ENCODE data around the gene SMYD2. TPM values are rescaled to one million over a fixed set of nuclear protein-coding genes. Genes with fewer than 3 reads are reported as not detected.

SMYD2 gene
- total RNA-seq, 4 donors from 2014 or later = 22.7 to 45.1 (median 26.5) TPM

DNA sequence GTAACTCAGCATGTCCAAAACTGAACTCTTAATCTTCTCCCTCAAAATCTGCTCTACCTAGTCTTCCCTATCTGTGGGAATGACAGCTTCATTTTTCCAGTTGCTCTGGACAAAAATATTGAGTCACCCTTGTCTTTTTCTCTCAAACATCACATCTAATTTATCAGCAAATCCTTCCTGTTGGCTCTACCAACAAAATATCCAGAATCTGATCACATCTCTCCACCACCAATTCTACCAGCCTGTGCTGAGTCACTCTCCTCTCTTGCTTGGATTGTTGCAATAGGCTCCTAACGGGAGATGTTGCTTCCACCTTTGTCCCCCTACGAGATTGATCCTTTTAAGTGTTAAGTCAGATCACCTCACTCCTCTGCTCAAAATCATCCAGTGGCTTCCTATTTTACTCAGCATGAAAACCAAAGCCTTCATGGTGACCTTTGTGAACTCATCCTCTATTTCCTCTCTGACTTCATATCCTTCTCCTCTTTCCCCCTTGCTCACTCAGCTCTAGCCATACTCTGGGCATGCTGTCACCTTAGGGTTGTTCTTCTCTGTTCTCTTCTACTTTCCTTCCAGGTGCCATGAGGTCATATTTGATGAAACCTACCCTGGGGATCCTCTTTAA, 21.5 kb upstream of the SMYD2 start:
- ATAC-seq (ENCODE audit: low FRiP score) = no peak
- TF ChIP-seq CTCF (IDR thresholded peaks at IDR 0.05) = no peak
- DNase-seq (ENCODE audit: low spot score) = no peak

- ATAC-seq (ENCODE audit: low FRiP score) = no peak
- TF ChIP-seq CTCF (IDR thresholded peaks at IDR 0.05) = no peak
Measured at GRCh38 chr1:214260561-214261205, 20.3 kb upstream of the SMYD2 start.

DNA sequence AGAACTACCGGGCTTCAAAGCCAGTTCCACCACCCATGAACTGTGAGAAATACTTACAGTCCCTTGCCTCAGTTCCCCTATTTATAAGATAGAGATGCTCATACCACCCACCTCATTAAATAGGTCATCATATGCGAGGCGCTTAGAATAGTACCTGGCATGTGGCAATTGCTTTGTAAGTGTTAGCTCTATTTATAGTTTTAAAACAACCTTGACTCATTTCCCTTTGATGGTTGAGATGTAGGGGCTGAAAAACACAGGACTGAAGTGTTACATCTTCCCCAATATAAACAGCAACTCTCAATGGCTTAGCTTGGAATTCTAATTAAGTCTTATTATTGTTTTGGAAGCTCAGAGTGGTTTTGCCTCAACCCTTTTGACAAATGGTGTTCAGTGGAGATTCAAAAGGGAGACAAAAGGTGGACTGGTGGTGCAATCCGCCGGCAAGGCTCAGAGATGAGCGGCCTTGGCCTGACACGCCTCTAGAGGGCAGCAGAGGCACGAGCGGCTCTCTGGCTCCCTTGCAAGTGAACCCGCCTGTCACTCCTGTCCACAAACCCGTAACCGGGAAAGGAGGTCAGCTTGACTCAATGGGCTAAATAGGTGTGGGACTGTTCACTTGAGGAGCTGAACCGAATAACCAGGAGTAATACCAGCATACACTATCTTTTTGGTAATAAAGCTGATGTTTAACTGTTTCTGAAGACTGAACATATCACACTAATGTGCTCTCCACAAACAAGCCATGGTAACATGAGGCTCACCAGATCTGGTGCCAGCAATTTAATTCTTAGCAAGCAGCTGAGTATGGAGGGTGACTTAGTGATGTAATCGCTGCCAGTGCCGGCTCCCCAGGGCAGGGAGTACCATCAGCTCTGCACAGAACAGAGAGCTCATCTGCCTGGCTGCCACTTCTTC, 19.5 kb upstream of the SMYD2 start:
- ATAC-seq (ENCODE audit: low FRiP score) (peak; percentile 94), DNase-seq (ENCODE audit: low spot score) (peak; percentile 67)
- TF ChIP-seq CTCF (IDR thresholded peaks at IDR 0.05) = peak in 1 of 3 donors; percentile 77

More at GRCh38 chr1:214260561-214261205, 20.3 kb upstream of the SMYD2 start:
- no peak for DNase-seq (ENCODE audit: low spot score)

- ATAC-seq (ENCODE audit: low FRiP score) (no peak), DNase-seq (ENCODE audit: low spot score) (no peak)
- no peak for TF ChIP-seq CTCF (IDR thresholded peaks at IDR 0.05)
Measured at GRCh38 chr1:214264196-214264595, 16.8 kb upstream of the SMYD2 start.

DNA sequence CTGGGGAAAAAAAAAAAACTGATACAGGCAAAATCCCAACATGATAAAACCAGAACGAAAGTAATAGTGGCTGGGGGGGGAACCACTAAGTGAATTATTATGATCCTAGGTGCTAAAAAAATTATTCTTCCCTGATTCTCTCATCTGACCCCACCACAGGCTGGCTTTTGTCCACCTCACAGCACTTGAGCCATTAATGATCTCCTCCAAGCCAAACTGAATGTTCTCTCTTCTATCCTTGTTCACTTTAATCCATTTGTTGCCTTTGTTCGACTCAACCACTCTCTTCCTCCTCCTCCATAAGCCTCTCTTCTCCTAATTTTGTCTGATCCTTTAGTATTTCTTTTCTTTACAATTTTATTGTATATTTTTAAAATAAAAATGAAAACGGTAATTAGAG, 16.0 kb upstream of the SMYD2 start:
- TF ChIP-seq CTCF (IDR thresholded peaks at IDR 0.05) = no peak
- no peak for ATAC-seq (ENCODE audit: low FRiP score)
- no peak for DNase-seq (ENCODE audit: low spot score)

DNA sequence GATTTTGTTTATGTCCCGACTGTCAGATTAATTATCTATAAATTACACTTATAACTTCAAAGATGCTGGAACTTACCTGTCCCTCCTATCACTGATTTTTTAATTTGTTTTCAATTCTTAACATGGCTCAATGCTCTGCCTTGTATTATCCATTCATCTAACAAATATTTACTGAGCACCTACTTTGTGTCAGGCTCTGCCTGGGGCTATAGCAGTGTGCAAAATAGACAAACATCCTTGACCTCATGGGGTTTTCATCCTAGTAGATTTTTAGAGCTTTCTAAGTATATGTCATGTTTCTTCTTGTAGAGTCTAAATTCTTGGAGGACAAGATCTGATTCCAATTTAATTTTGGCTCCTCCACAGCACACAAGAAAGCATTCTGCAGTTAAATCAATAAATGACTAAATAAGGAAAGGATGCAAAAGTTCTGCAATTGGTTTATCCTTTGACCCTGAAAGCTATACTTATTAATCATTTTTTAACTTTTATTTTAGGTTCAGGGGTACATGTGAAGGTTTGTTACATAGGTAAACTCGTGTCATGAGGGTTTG, 10.8 kb upstream of the SMYD2 start:
- DNase-seq (ENCODE audit: low spot score) = no peak
- no peak for TF ChIP-seq CTCF (IDR thresholded peaks at IDR 0.05)
- no peak for ATAC-seq (ENCODE audit: low FRiP score)

Measured in omental fat pad (tissue), 4 donors.